Calu3 (cell line): ENCODE results near the gene FILIP1L. TPM values are rescaled to one million over a fixed set of nuclear protein-coding genes. Genes with fewer than 3 reads are reported as not detected.

Source experiments
- BruUV-seq: library from RNA; stranded (reverse); fragments of 400-500 nt; replicated peaks from 2 replicates; lab custom pipeline; 2021; lab: Mats Ljungman, UMichigan
- CTCF ChIA-PET: fragments of 300-600 bp; sonication (Branson Sonifier 250); formaldehyde crosslinking; loops from one replicate; lab custom pipeline; 2022; ENCODE audit warnings: antibody characterized with exemption; lab: Charles Lee
- DNase-seq: peaks from one replicate; pipeline ENCODE4 v3.0.0; 2022
- H3K27ac Mint-ChIP-seq: one replicate; pipeline ENCODE4 v1.8.0; 2022; ENCODE audit warnings: mixed read lengths; ENCODE audit not compliant: unreplicated experiment
- H3K27me3 Mint-ChIP-seq: one replicate; pipeline ENCODE4 v1.8.0; 2022; ENCODE audit warnings: mixed read lengths; ENCODE audit not compliant: unreplicated experiment
- H3K36me3 Mint-ChIP-seq: one replicate; pipeline ENCODE4 v1.8.0; 2022; ENCODE audit warnings: mild to moderate bottlenecking, moderate library complexity, mixed read lengths; ENCODE audit not compliant: insufficient read depth, unreplicated experiment
- H3K4me1 Mint-ChIP-seq: one replicate; pipeline ENCODE4 v1.8.0; 2022; ENCODE audit warnings: mild to moderate bottlenecking, low read depth, mixed read lengths; ENCODE audit not compliant: unreplicated experiment
- H3K4me3 Mint-ChIP-seq: one replicate; pipeline ENCODE4 v1.8.0; 2022; ENCODE audit warnings: mild to moderate bottlenecking, low read depth, moderate library complexity, mixed read lengths; ENCODE audit not compliant: unreplicated experiment
- H3K9me3 Mint-ChIP-seq: one replicate; pipeline ENCODE4 v1.8.0; 2022; ENCODE audit warnings: low read depth, mixed read lengths; ENCODE audit not compliant: unreplicated experiment
- CTCF ChIP-seq: fragments of 200-600 bp; IDR thresholded peaks from one replicate; pipeline ENCODE4 v1.8.0; 2022; ENCODE audit warnings: antibody characterized with exemption; ENCODE audit not compliant: unreplicated experiment
- intact Hi-C: fragments of 100-400 bp; cut with micrococcal nuclease; formaldehyde crosslinking; loops from one replicate; pipeline ENCODE4 v1.10.0; 2022; ENCODE audit not compliant: unreplicated experiment
- total RNA-seq: library from RNA; stranded (reverse); gene quantifications from 2 replicates; pipeline ENCODE4 v1.2.3, GENCODE V29; 2022

The FILIP1L gene
- total RNA-seq, 1 experiment from 2014 or later = 5.2 TPM

GRCh38 chr3:100125161-100125938 lies 11.0 kb upstream of the FILIP1L start:
- BruUV-seq = no TSS peak
- no peak for DNase-seq
- Mint-ChIP-seq H3K27me3 (no peaks in the 10 kb centered on the region), H3K36me3 (no peaks in the 10 kb centered on the region), H3K4me1 (peaks cover 14% of the 10 kb centered on the region), H3K27ac (no peak overlapping the region), H3K9me3 (no peaks in the 10 kb centered on the region), H3K4me3 (no peak overlapping the region)
- intact Hi-C loops = no loop called here
- no peak for TF ChIP-seq CTCF
- CTCF ChIA-PET = no interaction called here

- TF ChIP-seq CTCF = no peak
- Mint-ChIP-seq H3K9me3 (no peaks in the 10 kb centered on the region), H3K4me3 (no peak overlapping the region), H3K4me1 (peaks cover 14% of the 10 kb centered on the region), H3K36me3 (no peaks in the 10 kb centered on the region), H3K27me3 (no peaks in the 10 kb centered on the region), H3K27ac (no peak overlapping the region)
- CTCF ChIA-PET = no interaction called here
- intact Hi-C loops = no loop called here
- no TSS peak for BruUV-seq
- DNase-seq = no peak
Observed at GRCh38 chr3:100124201-100124761, 10.0 kb upstream of the FILIP1L start.

GRCh38 chr3:100123112-100123511 lies 8.8 kb upstream of the FILIP1L start:
- Mint-ChIP-seq H3K27ac (no peak overlapping the region), H3K36me3 (no peaks in the 10 kb centered on the region), H3K4me3 (no peak overlapping the region), H3K9me3 (no peaks in the 10 kb centered on the region), H3K4me1 (peaks cover 14% of the 10 kb centered on the region), H3K27me3 (no peaks in the 10 kb centered on the region)
- intact Hi-C loops = no loop called here
- no TSS peak for BruUV-seq
- CTCF ChIA-PET = no interaction called here
- DNase-seq = no peak
- TF ChIP-seq CTCF = no peak

- CTCF ChIA-PET = no interaction called here
- Mint-ChIP-seq H3K4me1 (peaks cover 14% of the 10 kb centered on the region), H3K9me3 (no peaks in the 10 kb centered on the region), H3K36me3 (no peaks in the 10 kb centered on the region), H3K27ac (no peak overlapping the region), H3K4me3 (no peak overlapping the region), H3K27me3 (no peaks in the 10 kb centered on the region)
- intact Hi-C loops = no loop called here
- no peak for DNase-seq
- BruUV-seq = no TSS peak
- TF ChIP-seq CTCF = no peak
Observed at GRCh38 chr3:100122321-100122720, 8.0 kb upstream of the FILIP1L start.
